A549 (cell line): Measurements from ENCODE around the gene CABYR. TPM values are rescaled to one million over a fixed set of nuclear protein-coding genes. Genes with fewer than 3 reads are reported as not detected.

Experiments used
- ATAC-seq, 2 experiments: fragments of 200-7000 bp in 1 of 2; fragments of >200 bp in 1 of 2; cut with Nextera tagmentation in 1 of 2; cut with Tn5 transposase in 1 of 2; 3 replicates each; pipeline versions ENCODE4 v1.8.0 to v1.9.1; 2018 to 2020; ENCODE audit warnings: mild to moderate bottlenecking in 1 of 2, moderate library complexity in 1 of 2
- CTCF ChIA-PET: fragments of 300-600 bp; sonication (Branson Sonifier 250); formaldehyde crosslinking; extraction: SDS; loops from one replicate; lab custom pipeline; 2021; ENCODE audit warnings: antibody characterized with exemption, inconsistent platforms; lab: Yijun Ruan, JAX
- POLR2A ChIA-PET: fragments of 350-600 bp; formaldehyde crosslinking; extraction: SDS; loops from one replicate; lab custom pipeline; 2021; ENCODE audit warnings: antibody characterized with exemption, inconsistent platforms; lab: Yijun Ruan, JAX
- DNase-seq, 2 experiments: peaks; one replicate each; pipeline versions ENCODE4 v3.0.0 to v3.0.0-alpha.2; 2011 to 2016; ENCODE audit warnings: low read depth in 1 of 2, low spot score in 1 of 2
- FAIRE-seq: peaks from 2 replicates; lab custom pipeline; 2011; peaks lifted over from hg19 to GRCh38; lab: Jason Lieb, UNC
- H3K27ac ChIP-seq, 2 experiments: fragments of >200 bp; sonication (Bioruptor Twin); formaldehyde crosslinking; 3 replicates each; pipeline ENCODE4 v1.5.1; 2016 to 2017
- H3K4me1 ChIP-seq: fragments of >200 bp; sonication (Bioruptor Twin); formaldehyde crosslinking; 3 replicates; pipeline ENCODE4 v1.6.1; 2016
- H3K4me2 ChIP-seq: fragments of >200 bp; sonication (Bioruptor Twin); formaldehyde crosslinking; 3 replicates; pipeline ENCODE4 v1.6.1; 2016
- H3K4me3 ChIP-seq: fragments of >200 bp; sonication (Bioruptor Twin); formaldehyde crosslinking; 3 replicates; pipeline ENCODE4 v1.5.1; 2016
- H3K9me3 ChIP-seq: fragments of >200 bp; sonication (Bioruptor Twin); formaldehyde crosslinking; 3 replicates; pipeline ENCODE4 v1.6.1; 2016
- BHLHE40 ChIP-seq: IDR thresholded peaks from 2 replicates; pipeline ENCODE4 v1.6.1; 2012; ENCODE audit warnings: low read depth, low read length, inconsistent platforms
- EHF ChIP-seq: fragments of 250-450 bp; sonication (Bioruptor Pico); IDR thresholded peaks from 2 replicates; pipeline ENCODE4 v1.5.0; 2020; ENCODE audit warnings: mild to moderate bottlenecking
- FOSB ChIP-seq: fragments of 250-450 bp; sonication (Bioruptor Pico); IDR thresholded peaks from 2 replicates; pipeline ENCODE4 v1.5.0; 2020; ENCODE audit warnings: mild to moderate bottlenecking, moderate library complexity
- HDAC2 ChIP-seq: fragments of 200-600 bp; sonication (generic); IDR thresholded peaks from 2 replicates; pipeline ENCODE4 v1.6.1; 2016
- HEYL ChIP-seq: fragments of 250-450 bp; sonication (Bioruptor Pico); IDR thresholded peaks from 2 replicates; pipeline ENCODE4 v1.8.0; 2021; ENCODE audit warnings: mild to moderate bottlenecking, moderate library complexity
- HOXA7 ChIP-seq: fragments of 250-450 bp; sonication (Bioruptor Pico); IDR thresholded peaks from 2 replicates; pipeline ENCODE4 v1.5.0; 2020; ENCODE audit warnings: mild to moderate bottlenecking, moderate library complexity
- HOXB13 ChIP-seq: fragments of 250-450 bp; sonication (Bioruptor Pico); IDR thresholded peaks from 2 replicates; pipeline ENCODE4 v1.5.0; 2020; ENCODE audit warnings: low read depth, mild to moderate bottlenecking, moderate library complexity
- JUN ChIP-seq, 2 experiments: fragments of >200 bp; sonication (Bioruptor Twin); formaldehyde crosslinking; IDR thresholded peaks; 2 replicates in 1 of 2; 3 replicates in 1 of 2; pipeline ENCODE4 v1.6.1; 2016 to 2017
- JUNB ChIP-seq: fragments of >200 bp; sonication (Bioruptor Twin); formaldehyde crosslinking; IDR thresholded peaks from 2 replicates; pipeline ENCODE4 v1.6.1; 2016
- MAFK ChIP-seq: fragments of 450-650 bp; IDR thresholded peaks from 2 replicates; pipeline ENCODE4 v1.6.1; 2014; ENCODE audit not compliant: partially characterized antibody
- MYC ChIP-seq: IDR thresholded peaks from 2 replicates; pipeline ENCODE4 v1.6.1; 2012; ENCODE audit warnings: mild to moderate bottlenecking, inconsistent platforms, low read length, improper control_type of control experiment, borderline replicate concordance
- RAD21 ChIP-seq, 2 experiments: fragments of >200 bp in 1 of 2; sonication (Bioruptor Twin) in 1 of 2; formaldehyde crosslinking in 1 of 2; IDR thresholded peaks in 1 of 2; conservative IDR thresholded peaks in 1 of 2; 2 replicates in 1 of 2; 3 replicates in 1 of 2; pipeline ENCODE4 v1.6.1; 2012 to 2018; ENCODE audit warnings: inconsistent platforms in 1 of 2
- RCOR1 ChIP-seq: fragments of 150-350 bp; IDR thresholded peaks from 2 replicates; pipeline ENCODE4 v1.6.1; 2014; ENCODE audit warnings: antibody characterized with exemption, low read length, low read depth
- RNF2 ChIP-seq: fragments of 200-600 bp; sonication (generic); IDR thresholded peaks from 2 replicates; pipeline ENCODE4 v1.6.1; 2016; ENCODE audit warnings: low read depth, mild to moderate bottlenecking, antibody characterized with exemption, moderate library complexity, borderline replicate concordance
- SREBF2 ChIP-seq: fragments of 450-650 bp; IDR thresholded peaks from 2 replicates; pipeline ENCODE4 v1.6.1; 2014; ENCODE audit warnings: mild to moderate bottlenecking, moderate library complexity
- TFCP2L1 ChIP-seq: fragments of 250-450 bp; sonication (Bioruptor Pico); IDR thresholded peaks from 2 replicates; pipeline ENCODE4 v1.5.0; 2021; ENCODE audit warnings: mild to moderate bottlenecking
- TP53 ChIP-seq: fragments of 250-450 bp; sonication (Bioruptor Pico); IDR thresholded peaks from 2 replicates; pipeline ENCODE4 v1.5.0; 2021; ENCODE audit warnings: mild to moderate bottlenecking, moderate library complexity
- ZNF302 ChIP-seq: fragments of 250-450 bp; sonication (Bioruptor Pico); IDR thresholded peaks from 2 replicates; pipeline ENCODE4 v1.9.0; 2021; ENCODE audit warnings: inconsistent platforms, mild to moderate bottlenecking, moderate library complexity
- WGBS: methylation state at CpG from one replicate; pipeline ENCODE4 v1.1.6; 2017; ENCODE audit errors: missing lambda C conversion rate; 5-methylcytosine and 5-hydroxymethylcytosine counted together
- polyA plus RNA-seq, 4 experiments: library from polyadenylated mRNA; depleted of rRNA in 3 of 4; stranded (reverse); fragments of >200 nt; fragmentation: RNase III in 1 of 4; extraction: RNeasy Plus Mini Kit Qiagen cat#74134 plus additional on column Dnase treatment in 1 of 4; gene quantifications; 2 replicates in 3 of 4; 3 replicates in 1 of 4; pipeline ENCODE4 v1.2.3, GENCODE V29; 2011 to 2017
- TF ChIP-seq, protein P1 (sequence below): fragments of 200-600 bp; sonication (generic); IDR thresholded peaks from 2 replicates; pipeline ENCODE4 v1.6.1; 2016; ENCODE audit warnings: antibody characterized with exemption, mild to moderate bottlenecking, moderate library complexity
- TF ChIP-seq, protein P2 (sequence below): fragments of >200 bp; sonication (Bioruptor Twin); formaldehyde crosslinking; IDR thresholded peaks from 2 replicates; pipeline ENCODE4 v1.6.1; 2016
- TF ChIP-seq, protein P3 (sequence below): fragments of 250-450 bp; sonication (Bioruptor Pico); IDR thresholded peaks from 2 replicates; pipeline ENCODE4 v1.5.0; 2021; ENCODE audit warnings: mild to moderate bottlenecking, moderate library complexity, borderline replicate concordance
- TF ChIP-seq, protein P4 (sequence below): IDR thresholded peaks from 2 replicates; pipeline ENCODE4 v1.6.1; 2012; ENCODE audit warnings: low read depth, borderline replicate concordance
- TF ChIP-seq, protein P5 (sequence below): IDR thresholded peaks from 2 replicates; pipeline ENCODE4 v1.6.1; 2012

Gene CABYR
- polyA plus RNA-seq, 2 of the 4 experiments (the other 2 are of a cell fraction) = 14.8 to 22.1 TPM

DNA sequence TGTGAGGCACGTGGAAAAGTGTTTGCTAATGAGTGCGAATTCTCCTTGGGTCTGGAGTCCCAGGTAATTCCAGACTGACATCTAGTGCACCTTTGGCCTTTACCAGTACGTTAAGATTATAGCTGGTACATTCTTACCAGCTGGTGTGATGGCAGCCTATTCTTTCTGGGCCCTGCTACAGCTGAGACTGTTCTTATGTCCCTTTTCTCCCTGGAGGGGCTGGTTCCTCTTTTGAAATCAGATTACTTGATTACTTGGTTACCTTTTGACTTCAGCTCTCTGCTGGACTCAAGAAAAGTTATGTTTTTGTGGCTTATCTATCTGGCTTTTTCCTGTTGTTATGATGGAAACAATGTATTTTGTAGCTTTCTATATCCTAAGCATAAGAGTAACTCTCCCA lies 14.5 kb downstream of the CABYR start:
- no peak overlapping the region for H3K4me3 ChIP-seq
- no peak overlapping the region for H3K4me2 ChIP-seq
- DNase-seq (no peak), FAIRE-seq (no peak), ATAC-seq (no peak)
- no peak for TF ChIP-seq MAFK
- TF ChIP-seq HEYL = no peak
- TF ChIP-seq HDAC2 = no peak
- no peak for TF ChIP-seq MYC
- TF ChIP-seq RAD21 (conservative IDR thresholded peaks at IDR 0.05 in 1 of 2, IDR thresholded peaks at IDR 0.05 in 1 of 2) = no peak
- no peak for TF ChIP-seq JUN (IDR thresholded peaks at IDR 0.05)
- H3K27ac ChIP-seq = no peak overlapping the region
- POLR2A ChIA-PET = no interaction called here
- H3K9me3 ChIP-seq = no peaks in the 10 kb centered on the region
- H3K4me1 ChIP-seq = no peaks in the 10 kb centered on the region
- CTCF ChIA-PET = no interaction called here
- 98% methylated on average over 3 of the region's 3 CpGs for WGBS

DNA sequence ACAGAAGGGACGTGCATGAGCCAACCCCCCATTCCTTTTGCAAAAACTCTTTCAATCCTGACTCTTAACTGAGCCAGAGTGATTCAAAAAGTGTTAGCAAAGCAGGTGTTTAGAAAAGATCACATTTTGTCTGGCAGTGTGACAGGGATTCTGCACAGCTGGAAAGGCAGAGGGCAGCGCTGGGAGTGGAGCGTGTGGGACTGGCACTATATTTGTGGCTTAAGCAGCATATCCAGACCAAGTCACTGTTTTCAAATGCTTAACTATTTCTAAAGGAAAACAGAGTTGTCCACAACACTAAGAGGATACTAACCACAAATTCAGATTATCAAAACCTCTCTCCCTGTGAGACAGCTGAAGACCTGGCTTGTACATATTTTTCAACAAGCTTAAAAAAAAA lies 19.0 kb downstream of the CABYR start:
- no peaks in the 10 kb centered on the region for H3K4me1 ChIP-seq
- FAIRE-seq = no peak
- DNase-seq = no peak
- no peak overlapping the region for H3K4me3 ChIP-seq
- no peak overlapping the region for H3K27ac ChIP-seq
- ChIA-PET CTCF (interaction anchor here (0.6 kb wide), 1 partner anchor 302 kb away, joined by 4 read pairs; no protein-coding TSS in a partner anchor), POLR2A (interaction anchor here (1.8 kb wide), 1 partner anchor 19 kb away, joined by 4 read pairs; the partner anchor contains the start of gene CABYR)
- no peak overlapping the region for H3K4me2 ChIP-seq
- ATAC-seq = no peak
- TF ChIP-seq ZNF302 (CRISPR knock-in tag) = no peak
- no peak for TF ChIP-seq HOXB13
- TF ChIP-seq SREBF2 = no peak
- TF ChIP-seq JUN (IDR thresholded peaks at IDR 0.05) = no peak
- no peak for TF ChIP-seq FOSB (CRISPR knock-in tag)
- no peak for TF ChIP-seq RCOR1
- TF ChIP-seq, protein P1, sequence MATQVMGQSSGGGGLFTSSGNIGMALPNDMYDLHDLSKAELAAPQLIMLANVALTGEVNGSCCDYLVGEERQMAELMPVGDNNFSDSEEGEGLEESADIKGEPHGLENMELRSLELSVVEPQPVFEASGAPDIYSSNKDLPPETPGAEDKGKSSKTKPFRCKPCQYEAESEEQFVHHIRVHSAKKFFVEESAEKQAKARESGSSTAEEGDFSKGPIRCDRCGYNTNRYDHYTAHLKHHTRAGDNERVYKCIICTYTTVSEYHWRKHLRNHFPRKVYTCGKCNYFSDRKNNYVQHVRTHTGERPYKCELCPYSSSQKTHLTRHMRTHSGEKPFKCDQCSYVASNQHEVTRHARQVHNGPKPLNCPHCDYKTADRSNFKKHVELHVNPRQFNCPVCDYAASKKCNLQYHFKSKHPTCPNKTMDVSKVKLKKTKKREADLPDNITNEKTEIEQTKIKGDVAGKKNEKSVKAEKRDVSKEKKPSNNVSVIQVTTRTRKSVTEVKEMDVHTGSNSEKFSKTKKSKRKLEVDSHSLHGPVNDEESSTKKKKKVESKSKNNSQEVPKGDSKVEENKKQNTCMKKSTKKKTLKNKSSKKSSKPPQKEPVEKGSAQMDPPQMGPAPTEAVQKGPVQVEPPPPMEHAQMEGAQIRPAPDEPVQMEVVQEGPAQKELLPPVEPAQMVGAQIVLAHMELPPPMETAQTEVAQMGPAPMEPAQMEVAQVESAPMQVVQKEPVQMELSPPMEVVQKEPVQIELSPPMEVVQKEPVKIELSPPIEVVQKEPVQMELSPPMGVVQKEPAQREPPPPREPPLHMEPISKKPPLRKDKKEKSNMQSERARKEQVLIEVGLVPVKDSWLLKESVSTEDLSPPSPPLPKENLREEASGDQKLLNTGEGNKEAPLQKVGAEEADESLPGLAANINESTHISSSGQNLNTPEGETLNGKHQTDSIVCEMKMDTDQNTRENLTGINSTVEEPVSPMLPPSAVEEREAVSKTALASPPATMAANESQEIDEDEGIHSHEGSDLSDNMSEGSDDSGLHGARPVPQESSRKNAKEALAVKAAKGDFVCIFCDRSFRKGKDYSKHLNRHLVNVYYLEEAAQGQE = no peak
- TF ChIP-seq, protein P2, sequence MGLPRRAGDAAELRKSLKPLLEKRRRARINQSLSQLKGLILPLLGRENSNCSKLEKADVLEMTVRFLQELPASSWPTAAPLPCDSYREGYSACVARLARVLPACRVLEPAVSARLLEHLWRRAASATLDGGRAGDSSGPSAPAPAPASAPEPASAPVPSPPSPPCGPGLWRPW = no peak
- TF ChIP-seq JUNB = no peak
- no peak for TF ChIP-seq TP53 (CRISPR knock-in tag)
- TF ChIP-seq EHF (CRISPR knock-in tag) = no peak
- TF ChIP-seq, protein P3, sequence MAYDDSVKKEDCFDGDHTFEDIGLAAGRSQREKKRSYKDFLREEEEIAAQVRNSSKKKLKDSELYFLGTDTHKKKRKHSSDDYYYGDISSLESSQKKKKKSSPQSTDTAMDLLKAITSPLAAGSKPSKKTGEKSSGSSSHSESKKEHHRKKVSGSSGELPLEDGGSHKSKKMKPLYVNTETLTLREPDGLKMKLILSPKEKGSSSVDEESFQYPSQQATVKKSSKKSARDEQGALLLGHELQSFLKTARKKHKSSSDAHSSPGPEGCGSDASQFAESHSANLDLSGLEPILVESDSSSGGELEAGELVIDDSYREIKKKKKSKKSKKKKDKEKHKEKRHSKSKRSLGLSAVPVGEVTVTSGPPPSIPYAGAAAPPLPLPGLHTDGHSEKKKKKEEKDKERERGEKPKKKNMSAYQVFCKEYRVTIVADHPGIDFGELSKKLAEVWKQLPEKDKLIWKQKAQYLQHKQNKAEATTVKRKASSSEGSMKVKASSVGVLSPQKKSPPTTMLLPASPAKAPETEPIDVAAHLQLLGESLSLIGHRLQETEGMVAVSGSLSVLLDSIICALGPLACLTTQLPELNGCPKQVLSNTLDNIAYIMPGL (CRISPR knock-in tag) = no peak
- no peak for TF ChIP-seq TFCP2L1 (CRISPR knock-in tag)
- TF ChIP-seq HOXA7 (CRISPR knock-in tag) = no peak
- TF ChIP-seq, protein P4, sequence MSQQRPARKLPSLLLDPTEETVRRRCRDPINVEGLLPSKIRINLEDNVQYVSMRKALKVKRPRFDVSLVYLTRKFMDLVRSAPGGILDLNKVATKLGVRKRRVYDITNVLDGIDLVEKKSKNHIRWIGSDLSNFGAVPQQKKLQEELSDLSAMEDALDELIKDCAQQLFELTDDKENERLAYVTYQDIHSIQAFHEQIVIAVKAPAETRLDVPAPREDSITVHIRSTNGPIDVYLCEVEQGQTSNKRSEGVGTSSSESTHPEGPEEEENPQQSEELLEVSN = no peak
- no peak for TF ChIP-seq BHLHE40
- TF ChIP-seq RNF2 = no peak
- TF ChIP-seq, protein P5, sequence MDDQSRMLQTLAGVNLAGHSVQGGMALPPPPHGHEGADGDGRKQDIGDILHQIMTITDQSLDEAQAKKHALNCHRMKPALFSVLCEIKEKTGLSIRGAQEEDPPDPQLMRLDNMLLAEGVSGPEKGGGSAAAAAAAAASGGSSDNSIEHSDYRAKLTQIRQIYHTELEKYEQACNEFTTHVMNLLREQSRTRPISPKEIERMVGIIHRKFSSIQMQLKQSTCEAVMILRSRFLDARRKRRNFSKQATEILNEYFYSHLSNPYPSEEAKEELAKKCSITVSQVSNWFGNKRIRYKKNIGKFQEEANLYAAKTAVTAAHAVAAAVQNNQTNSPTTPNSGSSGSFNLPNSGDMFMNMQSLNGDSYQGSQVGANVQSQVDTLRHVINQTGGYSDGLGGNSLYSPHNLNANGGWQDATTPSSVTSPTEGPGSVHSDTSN = no peak
- no peak for TF ChIP-seq MAFK
- no peaks in the 10 kb centered on the region for H3K9me3 ChIP-seq
- 97% methylated on average over 3 of the region's 3 CpGs for WGBS
